Breast epithelium (tissue), 3 donors: ENCODE results near the gene MPRIP.

Source experiments
- POLR2A ChIP-seq: fragments of 450-650 bp; IDR thresholded peaks from one replicate; pipeline ENCODE4 v1.6.1; 2016; ENCODE audit warnings: antibody characterized with exemption, mild to moderate bottlenecking, moderate library complexity
- TF ChIP-seq, protein P1 (sequence below), 3 donors: fragments of 450-650 bp; IDR thresholded peaks; one replicate each; pipeline ENCODE4 v1.5.1; 2016 to 2017; ENCODE audit warnings: antibody characterized with exemption in 3 of 3, mild to moderate bottlenecking in 3 of 3, moderate library complexity in 3 of 3

DNA sequence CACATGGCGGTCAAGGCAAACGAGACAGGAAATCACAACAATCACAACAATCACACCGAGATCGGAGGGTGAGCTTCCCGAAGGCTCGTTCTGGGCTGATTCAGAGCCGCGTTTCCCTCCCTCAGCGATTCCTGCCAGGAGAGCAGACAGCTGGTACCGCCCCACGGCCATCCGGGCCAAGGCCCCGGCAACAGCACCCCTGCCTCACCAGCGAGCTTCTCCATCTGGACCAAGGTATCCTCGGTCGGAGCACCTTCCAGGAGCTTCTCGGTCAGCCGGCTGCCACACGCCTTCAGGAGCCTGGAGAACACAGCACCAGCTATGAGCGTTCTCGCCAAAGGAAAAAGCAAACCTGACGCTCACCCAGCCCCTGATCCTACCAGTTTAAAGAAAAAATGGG is 179.1 kb downstream of the MPRIP start:
- TF ChIP-seq POLR2A, result no peak
- TF ChIP-seq, protein P1, sequence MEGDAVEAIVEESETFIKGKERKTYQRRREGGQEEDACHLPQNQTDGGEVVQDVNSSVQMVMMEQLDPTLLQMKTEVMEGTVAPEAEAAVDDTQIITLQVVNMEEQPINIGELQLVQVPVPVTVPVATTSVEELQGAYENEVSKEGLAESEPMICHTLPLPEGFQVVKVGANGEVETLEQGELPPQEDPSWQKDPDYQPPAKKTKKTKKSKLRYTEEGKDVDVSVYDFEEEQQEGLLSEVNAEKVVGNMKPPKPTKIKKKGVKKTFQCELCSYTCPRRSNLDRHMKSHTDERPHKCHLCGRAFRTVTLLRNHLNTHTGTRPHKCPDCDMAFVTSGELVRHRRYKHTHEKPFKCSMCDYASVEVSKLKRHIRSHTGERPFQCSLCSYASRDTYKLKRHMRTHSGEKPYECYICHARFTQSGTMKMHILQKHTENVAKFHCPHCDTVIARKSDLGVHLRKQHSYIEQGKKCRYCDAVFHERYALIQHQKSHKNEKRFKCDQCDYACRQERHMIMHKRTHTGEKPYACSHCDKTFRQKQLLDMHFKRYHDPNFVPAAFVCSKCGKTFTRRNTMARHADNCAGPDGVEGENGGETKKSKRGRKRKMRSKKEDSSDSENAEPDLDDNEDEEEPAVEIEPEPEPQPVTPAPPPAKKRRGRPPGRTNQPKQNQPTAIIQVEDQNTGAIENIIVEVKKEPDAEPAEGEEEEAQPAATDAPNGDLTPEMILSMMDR (IDR thresholded peaks at IDR 0.05), result no peak
